Transverse colon (tissue), 3 donors: ENCODE results near the gene CNTNAP3.
"Not testable (repeated sequence)": the region's sequence is repeated elsewhere in the genome, so short reads cannot be mapped to it uniquely, and the experiment has no call there.

Experiments used
- CTCF ChIP-seq, 5 experiments: fragments of 200-600 bp in 3 of 5; fragments of 450-650 bp in 2 of 5; sonication (generic) in 3 of 5; IDR thresholded peaks; 1 replicate in 2 of 5; 2 replicates in 3 of 5; pipeline ENCODE4 v1.5.1; 2016 to 2017; ENCODE audit warnings: antibody characterized with exemption in 5 of 5, inconsistent platforms in 3 of 5, mild to moderate bottlenecking in 2 of 5, moderate library complexity in 1 of 5
- POLR2A ChIP-seq: fragments of 450-650 bp; IDR thresholded peaks from one replicate; pipeline ENCODE4 v1.6.1; 2016; ENCODE audit warnings: antibody characterized with exemption, mild to moderate bottlenecking, moderate library complexity

GRCh38 chr9:39030204-39031019 is 257.6 kb downstream of the CNTNAP3 start:
- TF ChIP-seq CTCF (IDR thresholded peaks at IDR 0.05); POLR2A: not testable (repeated sequence)
